Measurements from ENCODE around the gene ATP5PD. TPM values are rescaled to one million over a fixed set of nuclear protein-coding genes. Genes with fewer than 3 reads are reported as not detected.
A peak's percentile ranks its signal among the peaks of the same experiment; 100 is the strongest.
"Not testable (repeated sequence)": the region's sequence is repeated elsewhere in the genome, so short reads cannot be mapped to it uniquely, and the experiment has no call there.

The ATP5PD gene
- total RNA-seq, 1 donor from 2014 or later = 133 TPM

- DNase-seq (ENCODE audit: low spot score in 2 of 2) = no peak
- intact Hi-C loops (cut with DNase I) = no loop called here
- Histone ChIP-seq H3K9me3 (no peaks in the 10 kb centered on the region), H3K27me3 (no peaks in the 10 kb centered on the region), H3K4me3 (no peak overlapping the region), H3K27ac (no peak overlapping the region), H3K4me1 (peaks cover 9 to 13% of the 10 kb centered on the region in 2 donors), H3K36me3 (no peaks in the 10 kb centered on the region)
- no peak for TF ChIP-seq CTCF (IDR thresholded peaks at IDR 0.05)
Measured at GRCh38 chr17:75073618-75074047, 26.9 kb upstream of the ATP5PD start.

GRCh38 chr17:75072909-75073308 is 26.1 kb upstream of the ATP5PD start:
- DNase-seq (ENCODE audit: low spot score in 2 of 2); intact Hi-C loops (cut with DNase I); H3K36me3 ChIP-seq; H3K4me3 ChIP-seq; H3K4me1 ChIP-seq; H3K27ac ChIP-seq; H3K9me3 ChIP-seq; H3K27me3 ChIP-seq: not testable (repeated sequence)

GRCh38 chr17:75071478-75072271 is 24.9 kb upstream of the ATP5PD start:
- H3K27ac ChIP-seq; H3K9me3 ChIP-seq; H3K4me1 ChIP-seq; H3K27me3 ChIP-seq; DNase-seq (ENCODE audit: low spot score in 2 of 2); H3K36me3 ChIP-seq; H3K4me3 ChIP-seq; intact Hi-C loops (cut with DNase I): not testable (repeated sequence)

GRCh38 chr17:75069783-75070182 is 23.0 kb upstream of the ATP5PD start:
- no peak for DNase-seq (ENCODE audit: low spot score in 2 of 2)
- no peak overlapping the region for H3K27ac ChIP-seq
- intact Hi-C loops (cut with DNase I) = no loop called here
- no peaks in the 10 kb centered on the region for H3K9me3 ChIP-seq
- no peaks in the 10 kb centered on the region for H3K4me1 ChIP-seq
- H3K27me3 ChIP-seq = no peaks in the 10 kb centered on the region
- TF ChIP-seq CTCF (IDR thresholded peaks at IDR 0.05) = peak in 1 of 3 experiments; percentile 7
- no peak overlapping the region for H3K4me3 ChIP-seq
- H3K36me3 ChIP-seq = peaks cover 2 to 5% of the 10 kb centered on the region in 2 donors

GRCh38 chr17:75068750-75069149 is 22.0 kb upstream of the ATP5PD start:
- H3K27me3 ChIP-seq = no peaks in the 10 kb centered on the region
- no peaks in the 10 kb centered on the region for H3K4me1 ChIP-seq
- DNase-seq (ENCODE audit: low spot score in 2 of 2) = no peak
- H3K9me3 ChIP-seq = no peaks in the 10 kb centered on the region
- peaks cover 12 to 15% of the 10 kb centered on the region in 2 donors for H3K36me3 ChIP-seq
- no peak for TF ChIP-seq CTCF (IDR thresholded peaks at IDR 0.05)
- H3K4me3 ChIP-seq = no peak overlapping the region
- intact Hi-C loops (cut with DNase I) = no loop called here
- no peak overlapping the region for H3K27ac ChIP-seq

DNA sequence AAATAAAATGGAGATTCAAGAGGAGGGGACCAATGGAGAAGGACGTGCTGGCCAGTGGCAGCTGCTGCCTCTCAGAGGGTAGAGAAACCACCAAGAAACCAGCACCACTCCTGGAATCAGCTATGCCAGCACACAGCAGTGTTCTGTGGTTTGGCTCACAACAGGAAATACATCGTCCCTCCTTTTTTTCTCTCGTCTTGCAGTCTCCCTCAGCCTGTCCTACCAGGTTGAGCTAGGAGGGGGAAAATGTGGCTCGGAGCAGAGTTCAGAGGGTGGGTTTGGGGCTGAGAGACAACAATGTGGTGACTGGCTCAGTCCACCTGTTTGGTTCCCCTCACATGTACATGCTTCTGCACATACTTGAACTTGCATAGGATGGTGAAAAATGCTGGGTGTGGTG is 21.1 kb upstream of the ATP5PD start:
- Histone ChIP-seq H3K27ac (no peak overlapping the region), H3K4me1 (no peaks in the 10 kb centered on the region), H3K4me3 (no peak overlapping the region), H3K9me3 (no peaks in the 10 kb centered on the region), H3K36me3 (peaks cover 21 to 24% of the 10 kb centered on the region in 2 donors), H3K27me3 (no peaks in the 10 kb centered on the region)
- intact Hi-C loops (cut with DNase I) = no loop called here
- TF ChIP-seq CTCF (IDR thresholded peaks at IDR 0.05) = no peak
- DNase-seq (ENCODE audit: low spot score in 2 of 2) = no peak
